Chondrocyte (in vitro differentiated cells): ENCODE measurements around the gene SLC25A22. TPM values are rescaled to one million over a fixed set of nuclear protein-coding genes. Genes with fewer than 3 reads are reported as not detected.

Experiments
- DNase-seq: peaks from one replicate; pipeline ENCODE4 v3.0.0; 2021; ENCODE audit warnings: mixed read lengths, low spot score
- H3K27ac Mint-ChIP-seq: one replicate; pipeline ENCODE4 v1.8.0; 2021; ENCODE audit warnings: mild to moderate bottlenecking, moderate library complexity, mixed read lengths; ENCODE audit not compliant: unreplicated experiment
- H3K27me3 Mint-ChIP-seq: 2 replicates; pipeline ENCODE4 v1.8.0; 2021; ENCODE audit warnings: low read depth, mixed read lengths
- H3K36me3 Mint-ChIP-seq: 2 replicates; pipeline ENCODE4 v1.8.0; 2021; ENCODE audit warnings: low read depth, mixed read lengths
- H3K4me1 Mint-ChIP-seq: 2 replicates; pipeline ENCODE4 v1.8.0; 2021; ENCODE audit warnings: low read depth, mild to moderate bottlenecking, mixed read lengths
- H3K4me3 Mint-ChIP-seq: one replicate; pipeline ENCODE4 v1.8.0; 2021; ENCODE audit warnings: mild to moderate bottlenecking, moderate library complexity, mixed read lengths; ENCODE audit not compliant: unreplicated experiment
- H3K9me3 Mint-ChIP-seq: 2 replicates; pipeline ENCODE4 v1.8.0; 2021; ENCODE audit warnings: low read depth, mixed read lengths
- CTCF ChIP-seq: fragments of 200-600 bp; sonication (generic); IDR thresholded peaks from 2 replicates; pipeline ENCODE4 v1.5.0; 2021; ENCODE audit warnings: antibody characterized with exemption, mild to moderate bottlenecking, moderate library complexity
- total RNA-seq: library from RNA; stranded (reverse); gene quantifications from 3 replicates; pipeline ENCODE4 v1.2.1, GENCODE V29; 2021

Gene SLC25A22
- total RNA-seq, 1 donor from 2014 or later, result 16.0 TPM

DNA sequence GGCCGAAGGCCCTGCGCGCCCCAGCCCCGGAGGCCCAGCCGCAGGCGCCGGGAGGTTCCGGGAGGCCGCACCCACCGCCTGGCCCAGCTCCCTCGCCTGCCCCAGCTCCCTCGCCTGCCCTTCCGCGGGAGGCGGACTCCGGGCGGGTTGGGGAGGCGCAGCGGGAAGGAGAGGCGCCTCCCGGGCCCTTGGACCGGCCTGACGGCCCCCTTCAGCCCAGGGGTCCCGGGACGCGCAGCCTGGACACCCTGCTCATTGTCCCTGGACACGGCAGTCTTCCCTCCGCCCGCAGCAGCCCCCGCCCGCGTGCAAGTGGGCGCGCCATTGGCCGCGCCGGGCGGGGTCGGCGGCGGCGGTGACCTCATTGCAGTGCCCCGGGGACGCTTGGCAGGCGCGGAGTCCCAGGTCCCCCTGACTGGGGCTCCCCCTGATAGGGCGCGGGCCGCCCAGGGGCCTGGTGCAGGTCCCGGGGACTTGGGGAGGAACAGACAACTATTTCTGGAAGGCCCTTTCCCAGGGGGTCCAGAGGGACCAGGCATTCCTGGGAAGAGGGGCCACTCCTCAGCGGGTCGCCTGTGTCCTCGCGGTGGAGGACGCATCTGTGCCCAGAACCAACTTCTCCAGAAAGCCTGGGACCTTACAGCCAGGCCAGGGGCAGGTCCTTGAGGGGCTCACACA is 35.2 kb upstream of the SLC25A22 start:
- no peak for TF ChIP-seq CTCF
- Mint-ChIP-seq H3K36me3 (peaks cover 2% of the 10 kb centered on the region), H3K27ac (peak overlapping the region; percentile 96), H3K9me3 (no peaks in the 10 kb centered on the region), H3K4me3 (peak overlapping the region; percentile 85), H3K27me3 (no peaks in the 10 kb centered on the region), H3K4me1 (peaks cover 50% of the 10 kb centered on the region)
- DNase-seq, result no peak

GRCh38 chr11:832529-833113 is 34.5 kb upstream of the SLC25A22 start, which contains the start of gene CD151:
Gene CD151 (plus strand): TSS chr11:832952. CDS start chr11:836070, 3,118 bp downstream.
- H3K4me1 Mint-ChIP-seq, result peaks cover 55% of the 10 kb centered on the region
- H3K27ac Mint-ChIP-seq, result peak within 1 kb of the TSS; percentile 96
- H3K36me3 Mint-ChIP-seq, result peaks cover 2% of the 10 kb centered on the region
- no peak for DNase-seq
- TF ChIP-seq CTCF, result no peak
- H3K27me3 Mint-ChIP-seq, result no peaks in the 10 kb centered on the region
- no peaks in the 10 kb centered on the region for H3K9me3 Mint-ChIP-seq
- peak within 1 kb of the TSS; percentile 85 for H3K4me3 Mint-ChIP-seq

- peak overlapping the region; percentile 61 for H3K4me3 Mint-ChIP-seq
- no peaks in the 10 kb centered on the region for H3K36me3 Mint-ChIP-seq
- peak overlapping the region; percentile 87 for H3K27ac Mint-ChIP-seq
- H3K27me3 Mint-ChIP-seq, result no peaks in the 10 kb centered on the region
- H3K4me1 Mint-ChIP-seq, result peaks cover 57% of the 10 kb centered on the region
- TF ChIP-seq CTCF, result no peak
- no peak for DNase-seq
- H3K9me3 Mint-ChIP-seq, result no peaks in the 10 kb centered on the region
Observed at GRCh38 chr11:831961-832528, 34.0 kb upstream of the SLC25A22 start.

DNA sequence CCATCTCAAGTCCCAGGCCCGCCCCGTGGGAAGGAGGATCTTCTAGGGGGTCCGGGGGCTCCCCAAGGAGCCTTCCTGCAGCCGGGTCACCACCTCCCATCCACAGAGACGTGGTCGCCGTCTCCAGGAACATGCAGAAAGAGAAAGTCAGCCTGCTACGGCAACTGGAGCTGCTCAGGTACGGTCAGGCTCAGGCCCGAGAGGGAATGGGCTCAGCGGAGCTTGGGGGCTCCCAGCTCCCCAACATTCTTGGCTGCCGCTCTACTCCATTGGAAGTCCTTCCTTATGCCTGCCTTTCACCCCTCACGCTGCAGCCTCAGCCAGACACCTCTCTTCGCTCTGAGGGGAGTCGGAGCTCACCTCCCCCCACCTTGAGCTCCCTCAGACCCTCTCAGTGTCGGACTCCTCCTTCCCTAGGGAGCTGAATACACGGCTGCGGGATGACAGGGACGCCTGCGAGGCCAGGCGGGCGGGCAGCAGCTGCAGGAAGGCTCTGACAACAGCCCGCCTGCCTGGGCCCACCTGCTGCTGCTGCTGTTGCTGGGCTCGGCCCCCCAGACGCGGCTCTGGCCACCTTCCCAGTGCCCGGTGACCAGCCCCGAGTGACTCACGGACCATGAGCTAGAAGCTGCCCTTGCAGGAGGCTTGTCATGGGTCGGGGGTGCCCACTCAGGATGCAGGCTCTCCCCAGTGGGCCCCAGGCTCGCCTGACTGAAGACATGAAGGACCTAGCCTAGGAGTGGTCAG is 33.2 kb upstream of the SLC25A22 start:
- Mint-ChIP-seq H3K36me3 (no peaks in the 10 kb centered on the region), H3K27ac (peak overlapping the region; percentile 87), H3K9me3 (no peaks in the 10 kb centered on the region), H3K4me3 (peak overlapping the region; percentile 60), H3K27me3 (no peaks in the 10 kb centered on the region), H3K4me1 (peaks cover 61% of the 10 kb centered on the region)
- no peak for DNase-seq
- no peak for TF ChIP-seq CTCF
